Measurements from ENCODE around the gene KCNQ2. TPM values are rescaled to one million over a fixed set of nuclear protein-coding genes. Genes with fewer than 3 reads are reported as not detected.

Gene KCNQ2
- total RNA-seq, 1 experiment from 2014 or later = under 0.01 TPM

- DNase-seq (ENCODE audit: low read depth) = no peak
Measured at GRCh38 chr20:63501818-63502670, 29.6 kb upstream of the KCNQ2 start.

GRCh38 chr20:63500902-63501817 lies 28.7 kb upstream of the KCNQ2 start:
- DNase-seq (ENCODE audit: low read depth) = no peak

- DNase-seq (ENCODE audit: low read depth) = no peak
Measured at GRCh38 chr20:63500151-63500901, 27.9 kb upstream of the KCNQ2 start.

- DNase-seq (ENCODE audit: low read depth) = no peak
Measured at GRCh38 chr20:63499338-63499969, 27.0 kb upstream of the KCNQ2 start.

GRCh38 chr20:63498960-63499337 lies 26.5 kb upstream of the KCNQ2 start, which contains the start of gene EEF1A2:
Gene EEF1A2 (minus strand): TSS chr20:63499083. CDS start chr20:63497763, 1,320 bp downstream.
- DNase-seq (ENCODE audit: low read depth) = no peak

- peak; percentile 66 for DNase-seq (ENCODE audit: low read depth)
Measured at GRCh38 chr20:63497946-63498935, 25.8 kb upstream of the KCNQ2 start.

- DNase-seq (ENCODE audit: low read depth) = no peak
Measured at GRCh38 chr20:63497138-63497945, 24.9 kb upstream of the KCNQ2 start.

- DNase-seq (ENCODE audit: low read depth) = no peak
Measured at GRCh38 chr20:63496596-63497120, 24.2 kb upstream of the KCNQ2 start.

GRCh38 chr20:63495741-63496595 lies 23.5 kb upstream of the KCNQ2 start:
- no peak for DNase-seq (ENCODE audit: low read depth)

- DNase-seq (ENCODE audit: low read depth) = no peak
Measured at GRCh38 chr20:63495167-63495720, 22.8 kb upstream of the KCNQ2 start.

- no peak for DNase-seq (ENCODE audit: low read depth)
Measured at GRCh38 chr20:63494420-63495166, 22.1 kb upstream of the KCNQ2 start.

- DNase-seq (ENCODE audit: low read depth) = no peak
Measured at GRCh38 chr20:63494084-63494419, 21.6 kb upstream of the KCNQ2 start.

- DNase-seq (ENCODE audit: low read depth) = no peak
Measured at GRCh38 chr20:63493563-63494020, 21.1 kb upstream of the KCNQ2 start.

GRCh38 chr20:63492982-63493381 lies 20.5 kb upstream of the KCNQ2 start:
- DNase-seq (ENCODE audit: low read depth) = no peak

GRCh38 chr20:63492518-63492917 lies 20.1 kb upstream of the KCNQ2 start:
- no peak for DNase-seq (ENCODE audit: low read depth)

- no peak for DNase-seq (ENCODE audit: low read depth)
Measured at GRCh38 chr20:63491635-63492230, 19.3 kb upstream of the KCNQ2 start.

Measured in HT1080 (cell line).